ENCODE measurements around the gene C4orf50. TPM values are rescaled to one million over a fixed set of nuclear protein-coding genes. Genes with fewer than 3 reads are reported as not detected.

Gene C4orf50
- total RNA-seq, 1 experiment from 2014 or later: 0.17 TPM

DNA sequence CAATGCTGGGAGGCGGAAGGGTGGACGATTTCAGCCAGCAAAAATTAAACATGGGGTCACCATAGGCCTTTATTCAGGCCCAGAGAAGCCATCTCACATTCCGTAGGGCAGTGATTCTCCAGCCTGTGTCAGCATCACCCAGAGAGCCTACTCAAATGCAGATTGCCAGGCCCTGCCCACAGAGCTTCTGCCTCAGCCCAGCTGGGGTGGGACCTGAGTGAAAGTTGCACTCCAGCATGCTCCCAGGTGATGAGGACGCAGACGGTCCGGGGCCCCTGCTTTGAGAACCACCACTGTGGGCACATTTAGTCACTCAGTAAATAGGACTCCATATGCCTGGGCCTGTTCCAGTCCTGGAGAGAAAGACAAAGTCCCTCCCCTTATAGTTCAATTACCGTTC lies 12.4 kb upstream of the C4orf50 start:
- Histone ChIP-seq H3K27me3 (ENCODE audit: insufficient read depth, low read length) (no peaks in the 10 kb centered on the region), H4K20me1 (ENCODE audit: control insufficient read depth, insufficient read depth, insufficient read length) (no peaks in the 10 kb centered on the region), H2BK20ac (ENCODE audit: low read depth, low read length, poor library complexity, severe bottlenecking) (no peak overlapping the region), H2BK12ac (ENCODE audit: insufficient read length, low read depth, low read length) (no peak overlapping the region), H3K18ac (ENCODE audit: insufficient read length, low read depth, low read length) (no peak overlapping the region), H3K14ac (ENCODE audit: insufficient read depth, low read length) (no peak overlapping the region), H3K4me1 (ENCODE audit: insufficient read depth, low read length) (peaks cover 2% of the 10 kb centered on the region; the same call in 1 of the 2 replicates), H2BK15ac (ENCODE audit: low read depth, low read length) (no peak overlapping the region), H4K91ac (ENCODE audit: insufficient read length, low read depth, low read length) (no peak overlapping the region), H3T11ph (ENCODE audit: low read length) (no peak overlapping the region), H3K79me2 (ENCODE audit: insufficient read depth, low read length) (no peaks in the 10 kb centered on the region), H3K56ac (ENCODE audit: insufficient read length, low read depth, low read length) (no peak overlapping the region), H2BK120ac (ENCODE audit: low read depth, low read length, poor library complexity, severe bottlenecking) (no peak overlapping the region), H2AK5ac (ENCODE audit: insufficient read length, low read length) (no peak overlapping the region), H2AFZ (ENCODE audit: low read length) (no peak overlapping the region), H3K4ac (ENCODE audit: low read depth, low read length) (no peak overlapping the region), H3K79me1 (ENCODE audit: insufficient read depth, low read depth, low read length, poor library complexity, severe bottlenecking) (no peaks in the 10 kb centered on the region), H3K4me2 (ENCODE audit: insufficient read depth, insufficient read length, low read length) (no peak overlapping the region), H3K9ac (ENCODE audit: extremely low read depth, insufficient read length, low read length) (no peak overlapping the region), H3K27ac (ENCODE audit: insufficient read length, low read depth, low read length) (no peak overlapping the region), H4K8ac (replicated peaks; ENCODE audit: insufficient read length, low read depth, low read length) (no peak overlapping the region), H3K23ac (ENCODE audit: insufficient read length, low read depth, low read length) (no peak overlapping the region), H3K9me3 (ENCODE audit: control insufficient read depth, low read depth, low read length) (no peaks in the 10 kb centered on the region), H2BK5ac (ENCODE audit: insufficient read length, low read length) (no peak overlapping the region), H4K5ac (ENCODE audit: insufficient read length, low read depth, low read length) (no peak overlapping the region), H3K23me2 (ENCODE audit: insufficient read length, low read depth, low read length, poor library complexity, severe bottlenecking) (no peaks in the 10 kb centered on the region)
- TF ChIP-seq, protein P1, sequence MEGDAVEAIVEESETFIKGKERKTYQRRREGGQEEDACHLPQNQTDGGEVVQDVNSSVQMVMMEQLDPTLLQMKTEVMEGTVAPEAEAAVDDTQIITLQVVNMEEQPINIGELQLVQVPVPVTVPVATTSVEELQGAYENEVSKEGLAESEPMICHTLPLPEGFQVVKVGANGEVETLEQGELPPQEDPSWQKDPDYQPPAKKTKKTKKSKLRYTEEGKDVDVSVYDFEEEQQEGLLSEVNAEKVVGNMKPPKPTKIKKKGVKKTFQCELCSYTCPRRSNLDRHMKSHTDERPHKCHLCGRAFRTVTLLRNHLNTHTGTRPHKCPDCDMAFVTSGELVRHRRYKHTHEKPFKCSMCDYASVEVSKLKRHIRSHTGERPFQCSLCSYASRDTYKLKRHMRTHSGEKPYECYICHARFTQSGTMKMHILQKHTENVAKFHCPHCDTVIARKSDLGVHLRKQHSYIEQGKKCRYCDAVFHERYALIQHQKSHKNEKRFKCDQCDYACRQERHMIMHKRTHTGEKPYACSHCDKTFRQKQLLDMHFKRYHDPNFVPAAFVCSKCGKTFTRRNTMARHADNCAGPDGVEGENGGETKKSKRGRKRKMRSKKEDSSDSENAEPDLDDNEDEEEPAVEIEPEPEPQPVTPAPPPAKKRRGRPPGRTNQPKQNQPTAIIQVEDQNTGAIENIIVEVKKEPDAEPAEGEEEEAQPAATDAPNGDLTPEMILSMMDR (conservative IDR thresholded peaks at IDR 0.05): no peak
- peaks cover 6% of the 10 kb centered on the region for H3K27me3 Mint-ChIP-seq (ENCODE audit: low read depth)
- H3K27ac Mint-ChIP-seq: peak overlapping the region in 1 of 3 experiments; percentile 29; a peak in 1 of 7 replicates
- DNase-seq: no peak
- H3K9me3 Mint-ChIP-seq: no peaks in the 10 kb centered on the region
- H3K4me1 Mint-ChIP-seq: peaks cover 31 to 34% of the 10 kb centered on the region in 2 experiments
- H3K4me3 Mint-ChIP-seq: no peak overlapping the region
- no CpG with 5 or more reads among the region's 7 CpGs for WGBS (ENCODE audit: extremely low coverage, insufficient read length, low lambda C conversion rate)
- H3K36me3 Mint-ChIP-seq (ENCODE audit: insufficient read depth in 1 of 3, low read depth in 3 of 3): no peaks in the 10 kb centered on the region

All from H9 (cell line).